ENCODE data around the gene RTTN. TPM values are rescaled to one million over a fixed set of nuclear protein-coding genes. Genes with fewer than 3 reads are reported as not detected.
A peak's percentile ranks its signal among the peaks of the same experiment; 100 is the strongest.

Gene RTTN
- total RNA-seq, 2 experiments from 2014 or later, result 30.2 to 32.0 TPM

DNA sequence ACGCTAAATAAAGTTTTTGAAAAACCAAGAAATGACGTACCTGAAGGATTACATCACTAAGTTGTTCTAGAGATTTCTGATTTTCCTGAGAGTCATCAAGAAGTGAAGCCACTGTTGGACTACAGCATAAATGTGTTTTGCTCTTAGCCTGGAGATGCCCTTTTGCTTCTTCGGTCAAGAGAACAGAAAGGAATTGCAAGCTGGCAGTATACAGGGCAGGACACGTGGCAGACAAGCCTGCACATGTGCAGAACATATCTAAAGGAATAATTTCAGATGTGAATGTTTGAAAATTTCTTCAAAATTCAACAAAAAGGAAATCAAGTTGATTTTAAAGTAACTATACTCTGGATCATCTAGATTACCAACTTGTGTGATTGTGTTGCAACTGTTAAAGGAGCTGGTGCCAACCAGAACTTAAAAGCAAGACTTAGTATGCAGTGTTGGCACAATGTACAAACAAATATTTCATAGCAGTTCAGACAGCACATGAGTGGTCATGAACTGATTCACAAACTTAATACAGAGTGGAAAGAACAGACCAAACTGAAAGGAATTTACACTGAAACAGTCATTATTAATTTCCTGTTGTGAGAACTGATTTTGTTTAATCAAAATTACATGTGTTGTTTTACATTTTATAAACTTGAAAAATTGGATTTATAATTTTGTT lies 157.4 kb downstream of the RTTN start:
- no peaks in the 10 kb centered on the region for H3K4me1 Mint-ChIP-seq (ENCODE audit: low read depth)
- no peak overlapping the region for H3K4me3 Mint-ChIP-seq
- intact Hi-C loops (cut with micrococcal nuclease), result no loop called here
- H3K36me3 Mint-ChIP-seq (ENCODE audit: low read depth), result peaks cover 22% of the 10 kb centered on the region
- CTCF ChIA-PET, result no interaction called here
- no peak overlapping the region for H3K27ac Mint-ChIP-seq
- H3K9me3 Mint-ChIP-seq, result no peaks in the 10 kb centered on the region
- H3K27me3 Mint-ChIP-seq (ENCODE audit: low read depth), result no peaks in the 10 kb centered on the region
- DNase-seq, result no peak

DNA sequence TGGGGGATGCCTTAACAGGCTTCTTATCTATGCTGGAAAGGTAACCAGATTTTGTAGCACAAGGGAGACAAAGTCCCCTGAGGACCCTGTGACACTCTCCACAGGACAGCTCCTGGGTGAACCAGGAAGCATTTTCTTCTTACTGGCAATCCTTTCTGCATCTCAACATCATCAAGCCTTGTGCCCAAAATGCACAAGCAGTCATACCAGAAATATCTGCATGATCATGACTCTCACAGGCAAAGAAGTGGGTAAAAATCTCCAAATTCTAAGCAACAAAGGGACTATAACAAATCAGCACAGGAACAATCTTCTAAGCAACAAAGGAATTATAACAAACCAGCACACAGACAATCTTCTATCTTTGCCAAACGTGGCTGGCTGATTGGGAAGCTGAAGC lies 158.7 kb downstream of the RTTN start:
- Mint-ChIP-seq H3K27me3 (ENCODE audit: low read depth) (no peaks in the 10 kb centered on the region), H3K4me1 (ENCODE audit: low read depth) (no peaks in the 10 kb centered on the region), H3K27ac (no peak overlapping the region), H3K9me3 (no peaks in the 10 kb centered on the region), H3K36me3 (ENCODE audit: low read depth) (peaks cover 29% of the 10 kb centered on the region), H3K4me3 (no peak overlapping the region)
- intact Hi-C loops (cut with micrococcal nuclease), result no loop called here
- no peak for DNase-seq
- CTCF ChIA-PET, result no interaction called here

DNA sequence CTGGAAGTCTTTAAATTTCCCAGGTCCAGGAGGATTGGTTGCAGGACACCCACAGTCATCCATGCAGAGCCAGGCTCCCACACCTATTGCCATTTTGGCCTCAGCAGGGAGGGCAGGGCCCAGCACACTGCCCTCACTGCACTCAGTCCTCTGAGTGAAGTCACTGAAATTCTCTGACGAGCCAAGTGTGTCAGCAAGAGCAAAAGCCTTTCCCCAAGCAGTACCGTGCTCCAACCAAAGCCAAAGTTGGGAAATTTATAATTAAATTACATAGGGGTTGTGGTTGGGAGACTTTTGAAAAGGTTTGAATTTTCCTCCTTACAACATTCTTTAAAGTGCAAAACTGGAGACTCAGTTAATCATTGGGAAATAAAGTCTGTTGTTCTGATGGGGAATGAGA lies 159.3 kb downstream of the RTTN start:
- intact Hi-C loops (cut with micrococcal nuclease), result no loop called here
- Mint-ChIP-seq H3K4me1 (ENCODE audit: low read depth) (no peaks in the 10 kb centered on the region), H3K27ac (no peak overlapping the region), H3K4me3 (no peak overlapping the region), H3K36me3 (ENCODE audit: low read depth) (peaks cover 28% of the 10 kb centered on the region), H3K9me3 (no peaks in the 10 kb centered on the region), H3K27me3 (ENCODE audit: low read depth) (no peaks in the 10 kb centered on the region)
- DNase-seq, result no peak
- CTCF ChIA-PET, result no interaction called here

DNA sequence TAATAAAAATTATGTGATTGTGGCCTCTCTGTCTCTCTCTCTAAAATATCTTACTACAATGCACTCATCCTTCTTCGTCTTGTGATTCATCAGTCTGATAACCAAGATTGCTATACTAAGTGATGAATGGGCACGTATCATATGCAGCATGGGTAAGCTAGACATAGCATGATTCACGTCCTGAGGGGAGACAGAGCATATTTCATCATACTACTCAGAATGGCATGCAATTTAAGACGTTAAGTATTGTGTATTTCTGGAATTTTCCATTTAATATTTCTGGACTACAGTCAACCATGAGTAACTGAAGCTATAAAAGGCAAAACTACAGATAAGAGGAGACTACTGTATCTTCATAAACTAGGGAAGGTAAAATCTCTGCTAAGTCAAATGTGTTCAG lies 160.9 kb downstream of the RTTN start:
- H3K27ac Mint-ChIP-seq, result no peak overlapping the region
- H3K36me3 Mint-ChIP-seq (ENCODE audit: low read depth), result peaks cover 21% of the 10 kb centered on the region
- no peak for DNase-seq
- intact Hi-C loops (cut with micrococcal nuclease), result no loop called here
- H3K4me1 Mint-ChIP-seq (ENCODE audit: low read depth), result no peaks in the 10 kb centered on the region
- CTCF ChIA-PET, result no interaction called here
- no peaks in the 10 kb centered on the region for H3K27me3 Mint-ChIP-seq (ENCODE audit: low read depth)
- no peaks in the 10 kb centered on the region for H3K9me3 Mint-ChIP-seq
- no peak overlapping the region for H3K4me3 Mint-ChIP-seq

DNA sequence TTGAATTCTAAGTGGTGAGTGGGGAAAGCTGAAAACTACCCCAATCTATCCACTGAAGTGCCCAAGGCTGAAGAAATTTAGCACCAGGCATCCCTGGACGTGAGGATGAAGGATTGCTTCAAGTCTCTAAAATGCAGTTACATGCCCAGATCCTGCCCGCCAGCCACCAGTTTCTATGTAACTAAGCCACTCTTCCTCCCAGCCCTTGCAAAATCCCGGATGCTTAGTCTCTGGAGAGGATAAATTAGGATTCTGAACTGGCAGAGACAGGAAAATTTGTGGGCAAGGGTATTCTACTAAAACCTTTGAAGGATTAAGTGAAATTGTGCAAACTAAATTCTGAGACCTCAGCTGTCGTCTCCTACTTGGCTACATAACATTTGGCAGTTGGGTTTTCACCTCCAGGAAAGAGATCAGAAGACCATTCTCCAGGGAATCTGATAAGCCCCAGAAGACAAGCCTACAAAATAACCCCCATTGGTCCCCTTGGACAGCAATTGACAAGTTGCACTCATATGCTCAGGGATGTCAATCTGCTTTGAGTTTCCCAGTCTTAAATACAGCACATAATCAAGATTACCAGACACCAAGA lies 163.9 kb downstream of the RTTN start:
- peaks cover 36% of the 10 kb centered on the region for H3K36me3 Mint-ChIP-seq (ENCODE audit: low read depth)
- H3K27me3 Mint-ChIP-seq (ENCODE audit: low read depth), result no peaks in the 10 kb centered on the region
- intact Hi-C loops (cut with micrococcal nuclease), result no loop called here
- H3K9me3 Mint-ChIP-seq, result no peaks in the 10 kb centered on the region
- H3K27ac Mint-ChIP-seq, result no peak overlapping the region
- H3K4me3 Mint-ChIP-seq, result no peak overlapping the region
- CTCF ChIA-PET, result no interaction called here
- DNase-seq, result no peak
- H3K4me1 Mint-ChIP-seq (ENCODE audit: low read depth), result no peaks in the 10 kb centered on the region

DNA sequence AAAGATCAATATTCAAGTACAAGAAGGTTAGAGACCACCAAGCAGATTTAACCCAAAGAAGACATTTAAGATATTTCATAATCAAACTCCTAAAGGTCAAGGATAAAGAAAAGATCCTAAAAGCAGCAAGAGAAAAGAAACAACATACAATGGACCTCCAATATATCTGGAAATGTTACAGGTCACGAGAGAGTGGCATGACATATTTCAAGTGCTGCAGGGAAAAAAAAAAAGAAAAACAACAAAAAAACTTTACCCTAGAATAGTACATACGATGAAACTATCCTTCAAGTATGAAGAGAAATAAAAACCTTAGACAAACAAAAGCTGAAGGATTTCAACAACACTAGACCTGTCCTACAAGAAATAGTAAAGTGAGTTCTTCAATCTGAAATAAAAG lies 166.3 kb downstream of the RTTN start:
- no peak for DNase-seq
- CTCF ChIA-PET, result no interaction called here
- H3K36me3 Mint-ChIP-seq (ENCODE audit: low read depth), result peaks cover 50% of the 10 kb centered on the region

DNA sequence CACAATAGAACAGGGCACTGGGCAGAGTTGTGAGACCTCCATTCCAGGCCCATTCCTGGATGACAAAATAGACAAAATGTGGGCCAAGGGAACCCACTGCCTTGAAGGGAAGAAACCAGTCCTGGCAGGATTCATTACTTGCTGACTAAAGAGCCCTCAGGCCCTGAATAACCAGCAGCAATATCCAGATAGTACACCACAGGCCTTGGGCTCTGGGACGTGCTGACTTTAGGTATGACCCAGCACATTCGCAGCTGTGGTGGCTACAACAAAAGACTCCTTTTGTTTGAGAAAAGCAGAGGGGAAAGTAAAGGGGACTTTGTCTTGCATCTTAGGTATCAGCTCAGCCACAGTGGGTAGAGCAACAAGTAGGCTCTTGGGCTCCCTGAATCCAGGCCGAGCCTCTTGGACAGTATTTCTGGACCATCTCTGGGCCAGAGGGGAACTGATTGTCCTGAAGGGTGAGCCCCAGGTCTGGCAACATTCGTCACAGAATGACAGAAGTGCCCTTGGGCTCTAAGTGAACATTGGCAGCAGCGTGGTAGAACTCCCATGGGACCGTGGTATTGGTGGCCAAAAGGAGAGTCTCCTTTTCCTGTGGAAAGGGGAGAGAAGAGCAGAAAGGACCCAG lies 167.9 kb downstream of the RTTN start:
- Mint-ChIP-seq H3K36me3 (ENCODE audit: low read depth) (peaks cover 60% of the 10 kb centered on the region), H3K4me1 (ENCODE audit: low read depth) (no peaks in the 10 kb centered on the region), H3K27me3 (ENCODE audit: low read depth) (no peaks in the 10 kb centered on the region), H3K4me3 (no peak overlapping the region), H3K27ac (peak overlapping the region; percentile 52), H3K9me3 (peaks cover 1% of the 10 kb centered on the region)
- no peak for DNase-seq
- CTCF ChIA-PET, result no interaction called here
- intact Hi-C loops (cut with micrococcal nuclease), result no loop called here

More for the DNA sequence above, 166.3 kb downstream of the RTTN start:
- Mint-ChIP-seq H3K27me3 (ENCODE audit: low read depth) (no peaks in the 10 kb centered on the region), H3K9me3 (peaks cover 1% of the 10 kb centered on the region), H3K4me1 (ENCODE audit: low read depth) (no peaks in the 10 kb centered on the region), H3K4me3 (no peak overlapping the region), H3K27ac (no peak overlapping the region)
- intact Hi-C loops (cut with micrococcal nuclease), result no loop called here

DNA sequence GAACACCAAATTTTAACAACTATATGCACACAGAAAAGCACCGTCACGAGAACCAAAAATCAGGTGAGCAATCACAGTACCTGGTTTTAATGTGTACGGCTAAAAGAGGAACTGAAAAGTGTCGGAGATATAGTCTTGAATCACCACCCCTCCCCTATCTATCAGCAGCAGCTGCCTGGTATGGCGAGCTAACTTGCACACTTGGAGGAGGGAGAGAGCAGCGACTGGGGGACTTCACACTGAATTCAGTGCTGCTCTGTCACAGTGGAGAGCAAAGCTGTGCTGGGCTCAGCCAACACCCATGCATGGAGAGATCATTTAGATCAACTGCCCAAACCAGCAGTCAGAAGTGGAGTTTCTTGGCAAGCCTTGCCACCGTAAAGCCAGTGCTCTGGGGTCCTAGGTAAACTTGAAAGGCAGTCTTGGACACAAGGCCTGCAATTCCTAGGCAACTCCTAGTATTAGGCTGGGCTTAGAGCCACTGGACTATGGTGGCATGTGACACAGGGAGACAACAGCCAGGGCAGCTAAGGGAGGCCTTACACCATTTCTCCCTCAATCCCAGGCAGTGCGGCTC lies 168.6 kb downstream of the RTTN start:
- peaks cover 60% of the 10 kb centered on the region for H3K36me3 Mint-ChIP-seq (ENCODE audit: low read depth)
- H3K27me3 Mint-ChIP-seq (ENCODE audit: low read depth), result no peaks in the 10 kb centered on the region
- peaks cover 1% of the 10 kb centered on the region for H3K9me3 Mint-ChIP-seq
- intact Hi-C loops (cut with micrococcal nuclease), result no loop called here
- no peaks in the 10 kb centered on the region for H3K4me1 Mint-ChIP-seq (ENCODE audit: low read depth)
- no peak overlapping the region for H3K27ac Mint-ChIP-seq
- CTCF ChIA-PET, result no interaction called here
- no peak overlapping the region for H3K4me3 Mint-ChIP-seq
- DNase-seq, result no peak

DNA sequence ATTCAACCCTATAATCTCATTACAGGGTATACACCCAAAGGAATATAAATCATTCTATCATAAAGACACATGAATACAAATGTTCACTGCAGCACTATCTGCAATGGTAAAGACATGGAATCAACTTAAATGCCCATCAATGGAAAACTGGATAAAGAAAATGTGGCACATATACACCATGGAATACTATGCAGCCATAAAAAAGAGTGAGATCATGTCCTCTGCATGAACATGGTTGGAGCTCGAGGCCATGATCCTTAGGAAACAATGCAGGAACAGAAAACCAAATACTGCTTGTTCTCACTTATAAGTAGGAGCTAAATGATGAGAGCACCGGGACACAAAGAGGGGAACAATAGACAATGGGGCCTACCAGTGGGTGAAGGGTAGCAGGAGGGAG lies 169.3 kb downstream of the RTTN start:
- CTCF ChIA-PET, result no interaction called here
- DNase-seq, result no peak
- peaks cover 56% of the 10 kb centered on the region for H3K36me3 Mint-ChIP-seq (ENCODE audit: low read depth)
- no peaks in the 10 kb centered on the region for H3K4me1 Mint-ChIP-seq (ENCODE audit: low read depth)
- H3K9me3 Mint-ChIP-seq, result peaks cover 1% of the 10 kb centered on the region
- H3K27ac Mint-ChIP-seq, result no peak overlapping the region
- intact Hi-C loops (cut with micrococcal nuclease), result no loop called here
- H3K4me3 Mint-ChIP-seq, result no peak overlapping the region
- no peaks in the 10 kb centered on the region for H3K27me3 Mint-ChIP-seq (ENCODE audit: low read depth)

DNA sequence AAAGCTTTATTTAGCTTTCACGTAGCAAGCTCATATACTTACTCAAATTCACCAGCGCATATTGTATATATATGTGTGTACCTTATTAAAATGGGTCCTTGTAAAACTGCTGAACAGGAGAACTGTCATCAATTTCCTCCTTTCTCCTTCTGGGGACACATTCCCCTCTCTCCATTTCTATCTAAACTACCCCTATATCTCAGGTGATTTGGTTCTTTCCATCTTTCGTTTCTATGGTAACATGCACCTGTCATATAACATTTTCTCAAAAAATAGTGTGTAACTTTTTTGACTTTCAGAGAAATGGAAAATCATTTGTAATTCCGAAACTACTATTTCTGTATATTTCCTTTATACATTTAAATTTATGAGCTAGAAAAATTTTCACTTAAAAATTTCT lies 174.3 kb downstream of the RTTN start:
- peaks cover 41% of the 10 kb centered on the region for H3K36me3 Mint-ChIP-seq (ENCODE audit: low read depth)
- no peak overlapping the region for H3K27ac Mint-ChIP-seq
- no peaks in the 10 kb centered on the region for H3K4me1 Mint-ChIP-seq (ENCODE audit: low read depth)
- CTCF ChIA-PET, result no interaction called here
- H3K9me3 Mint-ChIP-seq, result peaks cover under 1% of the 10 kb centered on the region
- no peak overlapping the region for H3K4me3 Mint-ChIP-seq
- no peaks in the 10 kb centered on the region for H3K27me3 Mint-ChIP-seq (ENCODE audit: low read depth)
- intact Hi-C loops (cut with micrococcal nuclease), result no loop called here
- DNase-seq, result no peak

DNA sequence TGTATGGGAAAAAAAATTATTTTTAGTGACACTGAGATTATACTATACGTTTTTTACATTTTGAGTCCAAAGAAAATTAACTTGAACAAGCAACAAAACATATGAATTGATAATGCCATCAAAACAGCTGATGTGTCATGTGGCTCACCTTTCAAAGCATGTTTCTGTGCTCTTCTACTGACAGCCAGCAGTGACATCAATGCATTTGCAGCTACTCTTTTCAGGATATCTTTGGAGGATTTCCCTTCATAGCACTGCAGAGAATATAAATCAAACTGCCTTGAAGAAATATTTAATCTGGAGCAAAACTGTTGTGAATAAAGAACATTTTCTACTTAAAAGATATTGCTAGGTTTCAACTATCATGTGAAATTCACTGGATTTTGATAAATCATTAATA lies 174.8 kb downstream of the RTTN start:
- intact Hi-C loops (cut with micrococcal nuclease), result no loop called here
- H3K27ac Mint-ChIP-seq, result no peak overlapping the region
- H3K9me3 Mint-ChIP-seq, result no peaks in the 10 kb centered on the region
- peaks cover 38% of the 10 kb centered on the region for H3K36me3 Mint-ChIP-seq (ENCODE audit: low read depth)
- no peak overlapping the region for H3K4me3 Mint-ChIP-seq
- H3K27me3 Mint-ChIP-seq (ENCODE audit: low read depth), result no peaks in the 10 kb centered on the region
- CTCF ChIA-PET, result no interaction called here
- no peaks in the 10 kb centered on the region for H3K4me1 Mint-ChIP-seq (ENCODE audit: low read depth)
- DNase-seq, result no peak

DNA sequence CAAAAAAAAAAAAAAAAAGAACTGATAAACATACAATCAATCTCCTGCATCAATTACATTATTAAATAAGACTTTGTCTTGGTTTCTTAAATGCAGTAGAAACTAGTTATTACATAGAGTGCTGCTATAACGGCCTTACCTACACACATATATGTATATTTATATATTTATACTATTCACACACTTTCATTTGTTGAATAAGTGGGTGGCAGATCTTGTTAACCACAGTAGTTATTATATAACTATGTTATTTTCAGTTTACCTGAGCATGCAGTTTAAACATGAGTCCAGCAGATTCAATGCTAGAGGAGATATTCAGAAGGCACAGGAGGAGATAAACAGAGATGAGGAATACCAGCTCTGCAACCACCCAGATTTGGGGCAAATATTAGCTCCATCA lies 176.3 kb downstream of the RTTN start:
- Mint-ChIP-seq H3K36me3 (ENCODE audit: low read depth) (peaks cover 39% of the 10 kb centered on the region), H3K27me3 (ENCODE audit: low read depth) (no peaks in the 10 kb centered on the region), H3K4me3 (no peak overlapping the region), H3K9me3 (no peaks in the 10 kb centered on the region), H3K4me1 (ENCODE audit: low read depth) (no peaks in the 10 kb centered on the region), H3K27ac (no peak overlapping the region)
- CTCF ChIA-PET, result no interaction called here
- DNase-seq, result no peak
- intact Hi-C loops (cut with micrococcal nuclease), result no loop called here

DNA sequence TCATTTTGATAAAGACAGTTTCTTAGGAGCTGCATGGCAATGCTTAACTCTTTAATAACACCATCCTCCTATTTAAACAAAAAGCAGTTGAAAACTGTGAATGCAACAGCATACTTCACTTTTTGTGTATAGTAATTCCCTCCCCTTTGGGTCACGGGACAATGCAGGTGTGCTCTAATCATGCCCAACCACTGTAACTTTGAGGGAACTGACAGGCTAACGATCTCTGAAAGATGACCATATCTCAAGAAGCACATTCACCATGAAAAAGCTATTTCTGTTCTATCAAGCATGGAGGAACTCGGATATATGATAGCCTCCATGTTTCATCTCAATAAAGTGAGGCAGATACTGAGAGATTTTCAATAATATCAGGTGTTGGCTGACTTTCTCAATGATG lies 176.8 kb downstream of the RTTN start:
- no peak overlapping the region for H3K4me3 Mint-ChIP-seq
- peaks cover 40% of the 10 kb centered on the region for H3K36me3 Mint-ChIP-seq (ENCODE audit: low read depth)
- CTCF ChIA-PET, result no interaction called here
- no peaks in the 10 kb centered on the region for H3K9me3 Mint-ChIP-seq
- H3K4me1 Mint-ChIP-seq (ENCODE audit: low read depth), result no peaks in the 10 kb centered on the region
- DNase-seq, result no peak
- no peak overlapping the region for H3K27ac Mint-ChIP-seq
- intact Hi-C loops (cut with micrococcal nuclease), result no loop called here
- no peaks in the 10 kb centered on the region for H3K27me3 Mint-ChIP-seq (ENCODE audit: low read depth)

Data from activated naive CD4-positive, alpha-beta T cell treated with anti-CD3 and anti-CD28 coated beads for 36 hours (primary cell).